Measurements from ENCODE around the gene DDA1.
A peak's percentile ranks its signal among the peaks of the same experiment; 100 is the strongest.
"Not testable (repeated sequence)": the region's sequence is repeated elsewhere in the genome, so short reads cannot be mapped to it uniquely, and the experiment has no call there.

The DDA1 gene

GRCh38 chr19:17289489-17289888, 19.9 kb upstream of the DDA1 start:
- no peak for DNase-seq

- DNase-seq: peak; percentile 62
Observed at GRCh38 chr19:17292301-17293074, 16.9 kb upstream of the DDA1 start.

- no peak for DNase-seq
Observed at GRCh38 chr19:17293605-17294004, 15.8 kb upstream of the DDA1 start.

GRCh38 chr19:17294051-17294891, 15.1 kb upstream of the DDA1 start:
- DNase-seq: no peak

- DNase-seq: not testable (repeated sequence)
Observed at GRCh38 chr19:17295551-17295950, 13.8 kb upstream of the DDA1 start.

- no peak for DNase-seq
Observed at GRCh38 chr19:17296273-17296672, 13.1 kb upstream of the DDA1 start.

- no peak for DNase-seq
Observed at GRCh38 chr19:17296976-17297375, 12.4 kb upstream of the DDA1 start.

- no peak for DNase-seq
Observed at GRCh38 chr19:17300992-17301619, 8.3 kb upstream of the DDA1 start.

- no peak for DNase-seq
Observed at GRCh38 chr19:17302391-17303166, 6.8 kb upstream of the DDA1 start.

- peak; percentile 87 for DNase-seq
Observed at GRCh38 chr19:17303167-17303939, 6.0 kb upstream of the DDA1 start, which contains the start of gene ABHD8. ABHD8 (minus strand) TSS chr19:17303425; CDS start chr19:17301616, 1,809 bp downstream.

- no peak for DNase-seq
Observed at GRCh38 chr19:17303940-17304267, 5.5 kb upstream of the DDA1 start.

GRCh38 chr19:17304386-17305215, 4.8 kb upstream of the DDA1 start:
- no peak for DNase-seq

GRCh38 chr19:17305216-17305516, 4.2 kb upstream of the DDA1 start:
- no peak for DNase-seq

GRCh38 chr19:17305517-17306284, 3.7 kb upstream of the DDA1 start, which contains the start of gene MRPL34:
MRPL34 (plus strand) TSS chr19:17305872; CDS start chr19:17305893, 21 bp downstream.
- DNase-seq: peak; percentile 91

GRCh38 chr19:17306285-17306714, 3.1 kb upstream of the DDA1 start:
- no peak for DNase-seq

- DNase-seq: no peak
Observed at GRCh38 chr19:17307876-17308377, 1.4 kb upstream of the DDA1 start.

- DNase-seq: no peak
Observed at GRCh38 chr19:17309965-17310461, 650 bp downstream of the DDA1 start.

- no peak for DNase-seq
Observed at GRCh38 chr19:17311455-17312188, 2.3 kb downstream of the DDA1 start.
